Measurements from ENCODE around the gene KHDRBS2. TPM values are rescaled to one million over a fixed set of nuclear protein-coding genes. Genes with fewer than 3 reads are reported as not detected.
A peak's percentile ranks its signal among the peaks of the same experiment; 100 is the strongest.

The KHDRBS2 gene
- total RNA-seq, 1 donor from 2014 or later: 0.12 TPM

GRCh38 chr6:62174548-62174947 lies 111.5 kb downstream of the KHDRBS2 start:
- no peak for ATAC-seq

- ATAC-seq: no peak
Measured at GRCh38 chr6:62167736-62168135, 118.3 kb downstream of the KHDRBS2 start.

GRCh38 chr6:62162858-62163257 lies 123.2 kb downstream of the KHDRBS2 start:
- no peak for ATAC-seq

- no peak for ATAC-seq
Measured at GRCh38 chr6:62152796-62153195, 133.2 kb downstream of the KHDRBS2 start.

- peak; percentile 74 for ATAC-seq
Measured at GRCh38 chr6:62150048-62150663, 135.9 kb downstream of the KHDRBS2 start.

GRCh38 chr6:62146954-62147853 lies 138.8 kb downstream of the KHDRBS2 start:
- ATAC-seq: no peak

GRCh38 chr6:62129127-62129526 lies 156.9 kb downstream of the KHDRBS2 start:
- no peak for ATAC-seq

GRCh38 chr6:62119401-62119800 lies 166.6 kb downstream of the KHDRBS2 start:
- ATAC-seq: no peak

GRCh38 chr6:62103186-62103859 lies 182.7 kb downstream of the KHDRBS2 start:
- no peak for ATAC-seq

- no peak for ATAC-seq
Measured at GRCh38 chr6:62102387-62102786, 183.6 kb downstream of the KHDRBS2 start.

GRCh38 chr6:62090442-62091229 lies 195.4 kb downstream of the KHDRBS2 start:
- ATAC-seq: no peak

GRCh38 chr6:62089781-62090180 lies 196.2 kb downstream of the KHDRBS2 start:
- ATAC-seq: no peak

GRCh38 chr6:62086047-62086446 lies 200.0 kb downstream of the KHDRBS2 start:
- no peak for ATAC-seq

- no peak for ATAC-seq
Measured at GRCh38 chr6:62075869-62076268, 210.2 kb downstream of the KHDRBS2 start.

- ATAC-seq: no peak
Measured at GRCh38 chr6:62059901-62060300, 226.1 kb downstream of the KHDRBS2 start.

GRCh38 chr6:62057300-62057699 lies 228.7 kb downstream of the KHDRBS2 start:
- ATAC-seq: no peak

GRCh38 chr6:62045502-62045901 lies 240.5 kb downstream of the KHDRBS2 start:
- ATAC-seq: no peak

GRCh38 chr6:62043084-62043483 lies 242.9 kb downstream of the KHDRBS2 start:
- no peak for ATAC-seq

- ATAC-seq: no peak
Measured at GRCh38 chr6:62042429-62042828, 243.6 kb downstream of the KHDRBS2 start.

- no peak for ATAC-seq
Measured at GRCh38 chr6:62039605-62040004, 246.4 kb downstream of the KHDRBS2 start.

GRCh38 chr6:62037445-62037844 lies 248.6 kb downstream of the KHDRBS2 start:
- no peak for ATAC-seq

GRCh38 chr6:62035952-62036351 lies 250.1 kb downstream of the KHDRBS2 start:
- no peak for ATAC-seq

GRCh38 chr6:62013719-62014118 lies 272.3 kb downstream of the KHDRBS2 start:
- no peak for ATAC-seq
